ENCODE measurements around the gene RGS3.

DNA sequence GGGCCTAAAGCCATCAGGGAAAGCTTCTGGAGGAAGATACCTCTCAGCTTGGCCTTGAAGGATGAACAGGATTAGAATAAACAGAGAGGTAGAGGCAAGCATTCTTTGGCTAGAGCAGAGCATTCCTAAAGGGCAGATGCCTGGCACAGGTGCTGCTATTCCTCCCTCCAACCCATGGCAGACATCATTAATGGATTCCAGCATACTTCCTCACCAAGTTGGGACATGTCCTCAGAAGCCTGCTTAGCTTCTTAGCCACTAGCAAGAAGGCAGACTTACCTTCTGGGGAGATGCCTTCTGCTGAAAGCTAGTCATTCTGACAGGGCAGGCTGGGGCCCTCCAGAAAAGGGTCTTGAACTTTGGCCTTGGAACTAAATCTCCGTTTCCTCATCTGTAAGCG, 122.0 kb downstream of the RGS3 start:
- TF ChIP-seq POLR2A (IDR thresholded peaks at IDR 0.05; ENCODE audit: low read depth, low read length) (no peak), POLR2AphosphoS5 (IDR thresholded peaks at IDR 0.05; ENCODE audit: low read depth, low read length) (no peak)
